ENCODE data around the gene NDC80.

DNA sequence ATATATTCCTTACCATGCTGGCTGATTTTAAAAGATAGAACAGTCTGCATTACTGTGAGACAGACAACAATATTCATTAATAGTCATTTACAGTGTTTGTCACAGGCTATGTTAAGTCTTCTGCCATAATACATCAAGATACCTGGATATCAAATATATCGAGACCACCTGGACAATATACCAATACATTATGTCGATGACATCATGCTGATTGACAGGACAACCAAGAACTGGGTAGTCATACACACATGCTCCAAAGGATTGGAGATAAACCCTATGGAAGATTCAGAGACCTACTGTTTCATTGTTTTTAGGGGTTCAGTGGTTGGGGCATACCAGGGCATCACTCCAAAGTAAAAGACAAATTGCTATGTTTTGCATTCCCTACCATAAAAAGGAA lies 57.6 kb downstream of the NDC80 start:
- TF ChIP-seq, protein P1, sequence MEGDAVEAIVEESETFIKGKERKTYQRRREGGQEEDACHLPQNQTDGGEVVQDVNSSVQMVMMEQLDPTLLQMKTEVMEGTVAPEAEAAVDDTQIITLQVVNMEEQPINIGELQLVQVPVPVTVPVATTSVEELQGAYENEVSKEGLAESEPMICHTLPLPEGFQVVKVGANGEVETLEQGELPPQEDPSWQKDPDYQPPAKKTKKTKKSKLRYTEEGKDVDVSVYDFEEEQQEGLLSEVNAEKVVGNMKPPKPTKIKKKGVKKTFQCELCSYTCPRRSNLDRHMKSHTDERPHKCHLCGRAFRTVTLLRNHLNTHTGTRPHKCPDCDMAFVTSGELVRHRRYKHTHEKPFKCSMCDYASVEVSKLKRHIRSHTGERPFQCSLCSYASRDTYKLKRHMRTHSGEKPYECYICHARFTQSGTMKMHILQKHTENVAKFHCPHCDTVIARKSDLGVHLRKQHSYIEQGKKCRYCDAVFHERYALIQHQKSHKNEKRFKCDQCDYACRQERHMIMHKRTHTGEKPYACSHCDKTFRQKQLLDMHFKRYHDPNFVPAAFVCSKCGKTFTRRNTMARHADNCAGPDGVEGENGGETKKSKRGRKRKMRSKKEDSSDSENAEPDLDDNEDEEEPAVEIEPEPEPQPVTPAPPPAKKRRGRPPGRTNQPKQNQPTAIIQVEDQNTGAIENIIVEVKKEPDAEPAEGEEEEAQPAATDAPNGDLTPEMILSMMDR (IDR thresholded peaks at IDR 0.05; ENCODE audit: low read length) = no peak
- no peak for TF ChIP-seq EZH2phosphoT487 (IDR thresholded peaks at IDR 0.05; ENCODE audit: low read length)
